H9 (cell line): ENCODE data around the gene SERPINA5. TPM values are rescaled to one million over a fixed set of nuclear protein-coding genes. Genes with fewer than 3 reads are reported as not detected.

Experiments
- DNase-seq: peaks from one replicate; pipeline ENCODE4 v3.0.0-alpha.2; 2017
- H2AFZ ChIP-seq: one replicate; pipeline ENCODE4 v1.6.1; 2013; ENCODE audit warnings: mild to moderate bottlenecking, low read length, control low read depth, moderate library complexity
- H2AK5ac ChIP-seq: 2 replicates; pipeline ENCODE4 v1.6.1; 2013; ENCODE audit warnings: low read length, control low read depth, mixed read lengths; ENCODE audit not compliant: insufficient read length
- H2BK120ac ChIP-seq: one replicate; pipeline ENCODE4 v1.6.1; 2013; ENCODE audit warnings: low read depth, mild to moderate bottlenecking, low read length, control low read depth, inconsistent platforms; ENCODE audit not compliant: poor library complexity, severe bottlenecking
- H2BK12ac ChIP-seq: 2 replicates; pipeline ENCODE4 v1.6.1; 2013; ENCODE audit warnings: low read length, control low read depth, mixed read lengths, low read depth; ENCODE audit not compliant: insufficient read length
- H2BK15ac ChIP-seq: 2 replicates; pipeline ENCODE4 v1.6.1; 2013; ENCODE audit warnings: low read depth, low read length, control low read depth
- H2BK20ac ChIP-seq: one replicate; pipeline ENCODE4 v1.6.1; 2013; ENCODE audit warnings: low read depth, mild to moderate bottlenecking, low read length, control low read depth, inconsistent platforms; ENCODE audit not compliant: poor library complexity, severe bottlenecking
- H2BK5ac ChIP-seq: 2 replicates; pipeline ENCODE4 v1.6.1; 2013; ENCODE audit warnings: low read length, control low read depth, mixed read lengths; ENCODE audit not compliant: insufficient read length
- H3K14ac ChIP-seq: 2 replicates; pipeline ENCODE4 v1.6.1; 2013; ENCODE audit warnings: low read length, control low read depth; ENCODE audit not compliant: insufficient read depth
- H3K18ac ChIP-seq: 2 replicates; pipeline ENCODE4 v1.6.1; 2013; ENCODE audit warnings: low read depth, mild to moderate bottlenecking, mixed read lengths, low read length, control low read depth; ENCODE audit not compliant: insufficient read length
- H3K23ac ChIP-seq: 2 replicates; pipeline ENCODE4 v1.6.1; 2013; ENCODE audit warnings: low read length, control low read depth, mixed read lengths, low read depth; ENCODE audit not compliant: insufficient read length
- H3K23me2 ChIP-seq: 2 replicates; pipeline ENCODE4 v1.6.1; 2013; ENCODE audit warnings: low read depth, mild to moderate bottlenecking, mixed read lengths, low read length, control low read depth; ENCODE audit not compliant: insufficient read length, poor library complexity, severe bottlenecking
- H3K27ac ChIP-seq: 2 replicates; pipeline ENCODE4 v1.5.1; 2013; ENCODE audit warnings: low read length, control low read depth, mixed read lengths, low read depth; ENCODE audit not compliant: insufficient read length
- H3K27me3 ChIP-seq: 2 replicates; pipeline ENCODE4 v1.6.1; 2013; ENCODE audit warnings: low read length, control low read depth, inconsistent platforms; ENCODE audit not compliant: insufficient read depth
- H3K4ac ChIP-seq: 2 replicates; pipeline ENCODE4 v1.6.1; 2013; ENCODE audit warnings: low read depth, mild to moderate bottlenecking, control low read depth, inconsistent platforms, low read length, moderate library complexity
- H3K4me1 ChIP-seq: 2 replicates; pipeline ENCODE4 v1.6.1; 2013; ENCODE audit warnings: low read length, control low read depth, inconsistent platforms; ENCODE audit not compliant: insufficient read depth
- H3K4me2 ChIP-seq: 2 replicates; pipeline ENCODE4 v1.6.1; 2013; ENCODE audit warnings: low read length, control low read depth, mixed read lengths; ENCODE audit not compliant: insufficient read length, insufficient read depth
- H3K56ac ChIP-seq: 2 replicates; pipeline ENCODE4 v1.6.1; 2013; ENCODE audit warnings: low read depth, mild to moderate bottlenecking, mixed read lengths, low read length, control low read depth; ENCODE audit not compliant: insufficient read length
- H3K79me1 ChIP-seq: 2 replicates; pipeline ENCODE4 v1.6.1; 2013; ENCODE audit warnings: low read depth, mild to moderate bottlenecking, moderate library complexity, low read length, control low read depth, inconsistent platforms; ENCODE audit not compliant: insufficient read depth, poor library complexity, severe bottlenecking
- H3K79me2 ChIP-seq: 2 replicates; pipeline ENCODE4 v1.6.1; 2013; ENCODE audit warnings: low read length, control low read depth, inconsistent platforms; ENCODE audit not compliant: insufficient read depth
- H3K9ac ChIP-seq: 2 replicates; pipeline ENCODE4 v1.6.1; 2013; ENCODE audit warnings: low read length, control low read depth, mixed read lengths; ENCODE audit not compliant: insufficient read length; ENCODE audit errors: extremely low read depth
- H3K9me3 ChIP-seq: one replicate; pipeline ENCODE4 v1.6.1; 2013; ENCODE audit warnings: low read depth, low read length, inconsistent platforms; ENCODE audit not compliant: control insufficient read depth
- H3T11ph ChIP-seq: one replicate; pipeline ENCODE4 v1.6.1; 2013; ENCODE audit warnings: mild to moderate bottlenecking, low read length, control low read depth, inconsistent platforms
- H4K20me1 ChIP-seq: one replicate; pipeline ENCODE4 v1.6.1; 2013; ENCODE audit not compliant: control insufficient read depth, insufficient read length, insufficient read depth
- H4K5ac ChIP-seq: 2 replicates; pipeline ENCODE4 v1.6.1; 2013; ENCODE audit warnings: low read depth, mild to moderate bottlenecking, mixed read lengths, low read length, control low read depth; ENCODE audit not compliant: insufficient read length
- H4K8ac ChIP-seq: replicated peaks from 2 replicates; pipeline ENCODE4 v1.6.1; 2013; ENCODE audit warnings: low read length, control low read depth, mixed read lengths, low read depth; ENCODE audit not compliant: insufficient read length
- H4K91ac ChIP-seq: 2 replicates; pipeline ENCODE4 v1.6.1; 2013; ENCODE audit warnings: low read depth, mild to moderate bottlenecking, moderate library complexity, mixed read lengths, low read length, control low read depth; ENCODE audit not compliant: insufficient read length
- H3K27ac Mint-ChIP-seq, 3 experiments: 2 replicates in 2 of 3; 3 replicates in 1 of 3; pipeline ENCODE4 v1.8.0; 2020 to 2021; ENCODE audit warnings: mixed read lengths in 3 of 3, mild to moderate bottlenecking in 1 of 3, moderate library complexity in 1 of 3
- H3K27me3 Mint-ChIP-seq: 2 replicates; pipeline ENCODE4 v1.8.0; 2021; ENCODE audit warnings: low read depth, mild to moderate bottlenecking, moderate library complexity, mixed read lengths
- H3K36me3 Mint-ChIP-seq, 3 experiments: 2 replicates in 2 of 3; 3 replicates in 1 of 3; pipeline ENCODE4 v1.8.0; 2020 to 2021; ENCODE audit warnings: low read depth in 3 of 3, mixed read lengths in 3 of 3; ENCODE audit not compliant: insufficient read depth in 1 of 3
- H3K4me1 Mint-ChIP-seq, 2 experiments: 2 replicates each; pipeline ENCODE4 v1.8.0; 2020; ENCODE audit warnings: mixed read lengths in 2 of 2
- H3K4me3 Mint-ChIP-seq, 2 experiments: 2 replicates in 1 of 2; 3 replicates in 1 of 2; pipeline ENCODE4 v1.8.0; 2020 to 2021; ENCODE audit warnings: mild to moderate bottlenecking in 2 of 2, mixed read lengths in 2 of 2, moderate library complexity in 1 of 2
- H3K9me3 Mint-ChIP-seq, 2 experiments: 2 replicates in 1 of 2; 3 replicates in 1 of 2; pipeline ENCODE4 v1.8.0; 2020; ENCODE audit warnings: mild to moderate bottlenecking in 2 of 2, mixed read lengths in 2 of 2, moderate library complexity in 1 of 2
- WGBS: extraction: QIAGEN DNeasy Blood & Tissue Kit; methylation state at CpG from one replicate; pipeline ENCODE4 v1.1.7; 2013; ENCODE audit warnings: missing lambda C conversion rate, low lambda C conversion rate, mixed read lengths; ENCODE audit not compliant: insufficient read length; ENCODE audit errors: extremely low coverage; 5-methylcytosine and 5-hydroxymethylcytosine counted together
- total RNA-seq: library from RNA; stranded (reverse); gene quantifications from 2 replicates; pipeline ENCODE4 v1.2.1, GENCODE V29; 2021
- TF ChIP-seq, protein P1 (sequence below): fragments of 200-600 bp; sonication (generic); conservative IDR thresholded peaks from 3 replicates; pipeline ENCODE4 v1.8.0; 2021; ENCODE audit warnings: antibody characterized with exemption, mild to moderate bottlenecking

SERPINA5 gene
- total RNA-seq, 1 experiment from 2014 or later, result 1.1 TPM

DNA sequence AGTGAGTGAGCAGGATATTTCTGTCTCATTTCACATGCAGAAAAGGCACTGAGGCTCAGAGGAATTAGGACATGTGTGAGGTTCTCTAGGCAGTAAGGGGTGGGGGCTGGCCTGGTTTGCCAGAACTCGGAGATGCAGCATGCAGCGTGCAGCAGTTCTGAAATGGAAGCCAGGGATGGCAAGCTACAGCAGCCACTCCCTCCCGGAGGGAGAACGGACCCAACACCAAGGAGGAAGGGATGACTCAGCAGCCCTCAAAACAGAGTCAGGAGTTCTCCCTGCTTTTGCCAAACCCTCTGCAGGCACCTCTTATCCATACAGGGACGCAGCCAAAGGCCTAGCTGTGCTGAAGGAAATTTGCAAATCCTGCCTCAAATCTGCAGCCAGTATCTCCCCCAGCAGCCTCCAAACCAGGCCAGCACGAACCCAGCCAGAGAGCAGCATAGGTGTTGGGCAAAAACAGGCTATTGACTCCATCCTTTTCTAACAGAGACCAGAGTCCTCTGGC lies 20.7 kb downstream of the SERPINA5 start:
- Histone ChIP-seq H3K56ac (no peak overlapping the region), H3K18ac (no peak overlapping the region), H4K8ac (no peak overlapping the region), H3K14ac (no peak overlapping the region), H2BK120ac (no peak overlapping the region), H3K4me2 (no peak overlapping the region), H3K79me2 (no peaks in the 10 kb centered on the region), H2BK5ac (no peak overlapping the region), H4K5ac (no peak overlapping the region), H3K27me3 (no peaks in the 10 kb centered on the region), H3K23ac (no peak overlapping the region), H3K23me2 (no peaks in the 10 kb centered on the region), H4K91ac (no peak overlapping the region), H3K27ac (no peak overlapping the region), H2AK5ac (no peak overlapping the region), H2AFZ (no peak overlapping the region), H3K4me1 (0 out of 2 replicates have a peak, but pooled peaks cover 2% of the 10 kb centered on the region), H3K9me3 (no peaks in the 10 kb centered on the region), H2BK15ac (no peak overlapping the region), H4K20me1 (no peaks in the 10 kb centered on the region), H2BK20ac (no peak overlapping the region), H2BK12ac (no peak overlapping the region), H3T11ph (no peak overlapping the region), H3K9ac (no peak overlapping the region), H3K79me1 (no peaks in the 10 kb centered on the region), H3K4ac (no peak overlapping the region)
- peak; percentile 40 for DNase-seq
- Mint-ChIP-seq H3K4me3 (no peak overlapping the region), H3K27me3 (peaks cover 17% of the 10 kb centered on the region), H3K9me3 (no peaks in the 10 kb centered on the region), H3K27ac (no peak overlapping the region; a peak in 1 of 7 replicates), H3K36me3 (peaks cover 0 to 5% (median 0%) of the 10 kb centered on the region in 3 experiments; a peak in 3 of 7 replicates), H3K4me1 (peaks cover 20 to 24% of the 10 kb centered on the region in 2 experiments)
- WGBS, result no CpG with 5 or more reads among the region's 6 CpGs
- TF ChIP-seq, protein P1, sequence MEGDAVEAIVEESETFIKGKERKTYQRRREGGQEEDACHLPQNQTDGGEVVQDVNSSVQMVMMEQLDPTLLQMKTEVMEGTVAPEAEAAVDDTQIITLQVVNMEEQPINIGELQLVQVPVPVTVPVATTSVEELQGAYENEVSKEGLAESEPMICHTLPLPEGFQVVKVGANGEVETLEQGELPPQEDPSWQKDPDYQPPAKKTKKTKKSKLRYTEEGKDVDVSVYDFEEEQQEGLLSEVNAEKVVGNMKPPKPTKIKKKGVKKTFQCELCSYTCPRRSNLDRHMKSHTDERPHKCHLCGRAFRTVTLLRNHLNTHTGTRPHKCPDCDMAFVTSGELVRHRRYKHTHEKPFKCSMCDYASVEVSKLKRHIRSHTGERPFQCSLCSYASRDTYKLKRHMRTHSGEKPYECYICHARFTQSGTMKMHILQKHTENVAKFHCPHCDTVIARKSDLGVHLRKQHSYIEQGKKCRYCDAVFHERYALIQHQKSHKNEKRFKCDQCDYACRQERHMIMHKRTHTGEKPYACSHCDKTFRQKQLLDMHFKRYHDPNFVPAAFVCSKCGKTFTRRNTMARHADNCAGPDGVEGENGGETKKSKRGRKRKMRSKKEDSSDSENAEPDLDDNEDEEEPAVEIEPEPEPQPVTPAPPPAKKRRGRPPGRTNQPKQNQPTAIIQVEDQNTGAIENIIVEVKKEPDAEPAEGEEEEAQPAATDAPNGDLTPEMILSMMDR, result no peak
